Frontal cortex (tissue), 4 donors: ENCODE measurements around the gene OBP2A. TPM values are rescaled to one million over a fixed set of nuclear protein-coding genes. Genes with fewer than 3 reads are reported as not detected.
"Not testable (repeated sequence)": the region's sequence is repeated elsewhere in the genome, so short reads cannot be mapped to it uniquely, and the experiment has no call there.

ENCODE experiments used
- DNase-seq, 2 donors: peaks; one replicate each; pipeline ENCODE4 v3.0.0; 2012; ENCODE audit warnings: low spot score in 2 of 2
- FAIRE-seq: peaks from 2 replicates; lab custom pipeline; 2012; peaks lifted over from hg19 to GRCh38; lab: Jason Lieb, UNC
- total RNA-seq: library from RNA; depleted of rRNA; stranded (reverse); fragments of >200 nt; gene quantifications from one replicate; pipeline ENCODE4 v1.2.3, GENCODE V29; 2014
- donor health status: control.
- donor health status: control.
- donor health status: control.

The OBP2A gene
- total RNA-seq, 1 donor from 2014 or later, result not detected

GRCh38 chr9:135547756-135548736, 2.1 kb downstream of the OBP2A start:
- no peak for FAIRE-seq

GRCh38 chr9:135549478-135550343, 3.8 kb downstream of the OBP2A start:
- not testable (repeated sequence) for DNase-seq, FAIRE-seq

More at GRCh38 chr9:135547756-135548736, 2.1 kb downstream of the OBP2A start:
- no peak for DNase-seq

GRCh38 chr9:135550344-135550918, 4.5 kb downstream of the OBP2A start:
- FAIRE-seq (no peak), DNase-seq (no peak)

GRCh38 chr9:135551031-135551430, 5.1 kb downstream of the OBP2A start:
- FAIRE-seq, result no peak

GRCh38 chr9:135551456-135551855, 5.5 kb downstream of the OBP2A start:
- DNase-seq (no peak), FAIRE-seq (no peak)

More at GRCh38 chr9:135551031-135551430, 5.1 kb downstream of the OBP2A start:
- no peak for DNase-seq

- no peak for DNase-seq
- FAIRE-seq, result no peak
Observed at GRCh38 chr9:135552021-135552697, 6.2 kb downstream of the OBP2A start.

GRCh38 chr9:135552698-135553171, 6.8 kb downstream of the OBP2A start:
- DNase-seq (no peak), FAIRE-seq (no peak)

GRCh38 chr9:135554718-135555117, 8.8 kb downstream of the OBP2A start:
- FAIRE-seq, result no peak

GRCh38 chr9:135555203-135555602, 9.3 kb downstream of the OBP2A start:
- DNase-seq (no peak), FAIRE-seq (no peak)

More at GRCh38 chr9:135554718-135555117, 8.8 kb downstream of the OBP2A start:
- DNase-seq, result no peak

- FAIRE-seq, result no peak
- no peak for DNase-seq
Observed at GRCh38 chr9:135555910-135556309, 10.0 kb downstream of the OBP2A start.

GRCh38 chr9:135559606-135560005, 13.7 kb downstream of the OBP2A start:
- FAIRE-seq, result no peak

GRCh38 chr9:135561391-135562234, 15.7 kb downstream of the OBP2A start, which contains the start of gene PAEP:
Gene PAEP, plus strand, starts transcription at chr9:135561756.
- no peak for DNase-seq
- no peak for FAIRE-seq

More at GRCh38 chr9:135559606-135560005, 13.7 kb downstream of the OBP2A start:
- no peak for DNase-seq

GRCh38 chr9:135562235-135562745, 16.4 kb downstream of the OBP2A start:
- no peak for DNase-seq
- no peak for FAIRE-seq

- FAIRE-seq, result no peak
Observed at GRCh38 chr9:135563039-135563476, 17.1 kb downstream of the OBP2A start.

GRCh38 chr9:135563858-135564257, 17.9 kb downstream of the OBP2A start:
- no peak for DNase-seq
- no peak for FAIRE-seq

More at GRCh38 chr9:135563039-135563476, 17.1 kb downstream of the OBP2A start:
- no peak for DNase-seq

GRCh38 chr9:135565141-135565628, 19.3 kb downstream of the OBP2A start:
- DNase-seq (no peak), FAIRE-seq (no peak)

- no peak for FAIRE-seq
- no peak for DNase-seq
Observed at GRCh38 chr9:135565636-135566035, 19.7 kb downstream of the OBP2A start.

GRCh38 chr9:135566552-135566951, 20.6 kb downstream of the OBP2A start:
- DNase-seq (no peak), FAIRE-seq (no peak)
